Fibroblast of villous mesenchyme (primary cell): Measurements from ENCODE around the gene SDHAF1. TPM values are rescaled to one million over a fixed set of nuclear protein-coding genes. Genes with fewer than 3 reads are reported as not detected.
A peak's percentile ranks its signal among the peaks of the same experiment; 100 is the strongest.

ENCODE experiments used
- DNase-seq: peaks from one replicate; pipeline ENCODE4 v3.0.0-alpha.2; 2010; ENCODE audit warnings: low read depth
- H3K4me3 ChIP-seq: 2 replicates; pipeline ENCODE4 v1.5.1; 2011; ENCODE audit warnings: low read depth, mild to moderate bottlenecking, low read length
- CTCF ChIP-seq: IDR thresholded peaks from 2 replicates; pipeline ENCODE4 v1.5.1; 2012; ENCODE audit warnings: low read depth, mild to moderate bottlenecking, low read length; ENCODE audit not compliant: insufficient read depth
- total RNA-seq: library from RNA; depleted of rRNA; stranded (reverse); fragments of >200 nt; gene quantifications from 2 replicates; pipeline ENCODE4 v1.2.3, GENCODE V29; 2012

SDHAF1 gene
- total RNA-seq, 1 donor: 12.5 TPM

GRCh38 chr19:36008336-36008978 is 13.5 kb downstream of the SDHAF1 start, which contains the start of gene SYNE4:
TSS of gene SYNE4 (minus strand) at chr19:36008813. CDS start at chr19:36008681, 132 bp downstream.
- DNase-seq: no peak
- H3K4me3 ChIP-seq: peak within 1 kb of the TSS; percentile 46
- TF ChIP-seq CTCF: no peak

GRCh38 chr19:36009220-36009619 is 14.2 kb downstream of the SDHAF1 start:
- peak; percentile 57 for DNase-seq
- no peak for TF ChIP-seq CTCF
- H3K4me3 ChIP-seq: peak overlapping the region; percentile 46

- no peak for DNase-seq
- TF ChIP-seq CTCF: no peak
- H3K4me3 ChIP-seq: peak overlapping the region; percentile 46
These were observed 14.8 kb downstream of the SDHAF1 start for GRCh38 chr19:36009633-36010379.

- H3K4me3 ChIP-seq: no peak overlapping the region
- DNase-seq: no peak
- no peak for TF ChIP-seq CTCF
These were observed 15.4 kb downstream of the SDHAF1 start for GRCh38 chr19:36010402-36010801.

- DNase-seq: no peak
- no peak for TF ChIP-seq CTCF
- peak overlapping the region; percentile 97 for H3K4me3 ChIP-seq
These were observed 18.5 kb downstream of the SDHAF1 start for GRCh38 chr19:36013280-36014011.

- DNase-seq: peak; percentile 98
- peak within 1 kb of the TSS; percentile 97 for H3K4me3 ChIP-seq
- TF ChIP-seq CTCF: no peak
These were observed 19.3 kb downstream of the SDHAF1 start, which contains the start of gene ALKBH6 for GRCh38 chr19:36014012-36014924. TSS of gene ALKBH6 (minus strand) at chr19:36014213. CDS start at chr19:36013397, 816 bp downstream.
